ENCODE results near the gene CFAP221. TPM values are rescaled to one million over a fixed set of nuclear protein-coding genes. Genes with fewer than 3 reads are reported as not detected.

Gene CFAP221
- total and polyA plus RNA-seq, 7 donors: 0.07 TPM; not detected in 6

GRCh38 chr2:119681868-119682220, 137.6 kb downstream of the CFAP221 start:
- H3K4me1 ChIP-seq: peaks cover 0 to 39% (median 17%) of the 10 kb centered on the region in 4 donors
- H3K36me3 ChIP-seq: peaks cover 0 to 18% (median 4%) of the 10 kb centered on the region in 4 donors
- no peak for TF ChIP-seq POLR2AphosphoS5 (IDR thresholded peaks at IDR 0.05)
- intact Hi-C loops (cut with DNase I): no loop called here
- no peak for DNase-seq
- WGBS, 2 donors: 52 to 56% methylated on average over 4 of the region's 4 CpGs
- no peaks in the 10 kb centered on the region for H3K9me3 ChIP-seq
- no peaks in the 10 kb centered on the region for H3K27me3 ChIP-seq
- no peak overlapping the region for H3K27ac ChIP-seq
- no peak overlapping the region for H3K4me3 ChIP-seq

- Histone ChIP-seq H3K9me3 (no peaks in the 10 kb centered on the region), H3K4me1 (peaks cover 0 to 39% (median 17%) of the 10 kb centered on the region in 4 donors), H3K27ac (no peak overlapping the region), H3K36me3 (peaks cover 0 to 25% (median 4%) of the 10 kb centered on the region in 4 donors), H3K4me3 (no peak overlapping the region), H3K27me3 (no peaks in the 10 kb centered on the region)
- intact Hi-C loops (cut with DNase I): no loop called here
- TF ChIP-seq EP300 (IDR thresholded peaks at IDR 0.05): no peak
- TF ChIP-seq CTCF (IDR thresholded peaks at IDR 0.05): no peak
- TF ChIP-seq POLR2A (IDR thresholded peaks at IDR 0.05): no peak
- TF ChIP-seq POLR2AphosphoS5 (IDR thresholded peaks at IDR 0.05): no peak
- no peak for DNase-seq
- WGBS, 2 donors: 91% methylated on average over 8 of the region's 8 CpGs
These were observed 138.3 kb downstream of the CFAP221 start for GRCh38 chr2:119682578-119682977.

GRCh38 chr2:119683074-119683712, 138.9 kb downstream of the CFAP221 start:
- Histone ChIP-seq H3K27ac (peak overlapping the region; percentile 12 to 51 (median 43)), H3K9me3 (no peaks in the 10 kb centered on the region), H3K27me3 (no peaks in the 10 kb centered on the region), H3K4me1 (peaks cover 0 to 36% (median 17%) of the 10 kb centered on the region in 4 donors), H3K36me3 (peaks cover 0 to 31% (median 4%) of the 10 kb centered on the region in 4 donors), H3K4me3 (no peak overlapping the region)
- TF ChIP-seq POLR2A (IDR thresholded peaks at IDR 0.05) (no peak), EP300 (IDR thresholded peaks at IDR 0.05) (no peak), POLR2AphosphoS5 (IDR thresholded peaks at IDR 0.05) (no peak), CTCF (IDR thresholded peaks at IDR 0.05) (no peak)
- intact Hi-C loops (cut with DNase I): no loop called here
- no peak for DNase-seq
- 91 to 92% methylated on average over 7 of the region's 7 CpGs for WGBS, 2 donors

GRCh38 chr2:119683713-119684443, 139.6 kb downstream of the CFAP221 start:
- DNase-seq: no peak

More at GRCh38 chr2:119683713-119684443, 139.6 kb downstream of the CFAP221 start:
- peak overlapping the region; percentile 12 to 51 (median 43) for H3K27ac ChIP-seq
- WGBS, 2 donors: 80 to 82% methylated on average over 22 of the region's 22 CpGs
- intact Hi-C loops (cut with DNase I): no loop called here
- H3K9me3 ChIP-seq: no peaks in the 10 kb centered on the region
- H3K36me3 ChIP-seq: peaks cover 0 to 38% (median 8%) of the 10 kb centered on the region in 4 donors
- H3K27me3 ChIP-seq: no peaks in the 10 kb centered on the region
- H3K4me1 ChIP-seq: peaks cover 0 to 35% (median 17%) of the 10 kb centered on the region in 4 donors
- H3K4me3 ChIP-seq: no peak overlapping the region
- TF ChIP-seq EP300 (IDR thresholded peaks at IDR 0.05) (no peak), CTCF (IDR thresholded peaks at IDR 0.05) (no peak), POLR2A (IDR thresholded peaks at IDR 0.05) (no peak), POLR2AphosphoS5 (IDR thresholded peaks at IDR 0.05) (no peak)

Data from sigmoid colon (tissue), 7 donors.